Astrocyte (in vitro differentiated cells and primary cell): ENCODE results near the gene CDK9.

Experiments
- EZH2 ChIP-seq: IDR thresholded peaks from 2 replicates; pipeline ENCODE4 v1.6.1; 2012; ENCODE audit warnings: mild to moderate bottlenecking, low read length, inconsistent platforms; ENCODE audit not compliant: insufficient read depth
- TF ChIP-seq, protein P1 (sequence below): IDR thresholded peaks from 2 replicates; pipeline ENCODE4 v1.5.1; 2011; ENCODE audit warnings: low read depth, mild to moderate bottlenecking, inconsistent platforms, low read length, moderate library complexity; ENCODE audit not compliant: insufficient read depth

DNA sequence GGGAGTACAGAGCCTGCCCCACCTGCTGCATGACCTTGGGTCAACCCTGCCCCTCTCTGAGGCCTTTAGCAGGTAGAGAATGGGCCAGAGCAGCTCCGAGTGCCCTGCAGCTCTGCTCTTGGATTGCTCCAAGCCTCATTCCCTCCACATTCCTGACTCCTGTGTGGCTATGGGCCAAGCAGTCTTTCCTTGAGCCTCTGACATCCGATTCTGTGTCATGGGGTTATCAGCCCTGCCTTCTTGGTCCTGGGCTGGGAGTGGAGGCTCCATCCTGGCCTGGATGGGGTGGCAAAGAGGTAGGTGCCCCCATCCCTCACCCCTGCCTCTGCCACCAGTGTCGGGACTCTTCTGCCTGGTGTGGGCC is 30.5 kb downstream of the CDK9 start:
- TF ChIP-seq, protein P1, sequence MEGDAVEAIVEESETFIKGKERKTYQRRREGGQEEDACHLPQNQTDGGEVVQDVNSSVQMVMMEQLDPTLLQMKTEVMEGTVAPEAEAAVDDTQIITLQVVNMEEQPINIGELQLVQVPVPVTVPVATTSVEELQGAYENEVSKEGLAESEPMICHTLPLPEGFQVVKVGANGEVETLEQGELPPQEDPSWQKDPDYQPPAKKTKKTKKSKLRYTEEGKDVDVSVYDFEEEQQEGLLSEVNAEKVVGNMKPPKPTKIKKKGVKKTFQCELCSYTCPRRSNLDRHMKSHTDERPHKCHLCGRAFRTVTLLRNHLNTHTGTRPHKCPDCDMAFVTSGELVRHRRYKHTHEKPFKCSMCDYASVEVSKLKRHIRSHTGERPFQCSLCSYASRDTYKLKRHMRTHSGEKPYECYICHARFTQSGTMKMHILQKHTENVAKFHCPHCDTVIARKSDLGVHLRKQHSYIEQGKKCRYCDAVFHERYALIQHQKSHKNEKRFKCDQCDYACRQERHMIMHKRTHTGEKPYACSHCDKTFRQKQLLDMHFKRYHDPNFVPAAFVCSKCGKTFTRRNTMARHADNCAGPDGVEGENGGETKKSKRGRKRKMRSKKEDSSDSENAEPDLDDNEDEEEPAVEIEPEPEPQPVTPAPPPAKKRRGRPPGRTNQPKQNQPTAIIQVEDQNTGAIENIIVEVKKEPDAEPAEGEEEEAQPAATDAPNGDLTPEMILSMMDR, result no peak
- TF ChIP-seq EZH2, result no peak
